DMS153 treated with DMSO at 0.1 percent for 48 hours (cell line): Measurements from ENCODE around the gene GRIK2.
"Not testable (repeated sequence)": the region's sequence is repeated elsewhere in the genome, so short reads cannot be mapped to it uniquely, and the experiment has no call there.

Experiments
- DNase-seq: peaks from one replicate; lab custom pipeline; 2025; ENCODE audit not compliant: unreplicated experiment; lab: John Stamatoyannopoulos, UW

The GRIK2 gene

DNA sequence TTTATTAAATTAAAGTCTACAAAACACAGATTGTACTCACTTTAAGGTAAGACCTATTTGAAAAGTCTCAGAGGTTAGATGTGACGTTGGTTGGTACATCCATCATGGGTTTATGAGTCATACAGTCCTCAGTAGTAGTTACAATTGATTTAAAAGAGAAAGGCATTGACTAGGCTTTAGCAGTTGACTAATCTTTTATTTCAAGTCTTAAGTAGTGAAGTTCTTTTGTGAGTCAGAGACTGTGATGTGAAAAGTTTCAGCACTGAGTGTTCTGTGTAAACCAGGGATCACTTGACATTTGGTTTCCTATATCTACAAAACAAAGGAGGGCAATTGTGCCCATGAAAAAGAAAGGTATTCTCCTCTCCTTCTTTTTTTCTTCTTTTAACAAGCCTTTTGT, 221.3 kb downstream of the GRIK2 start:
- no peak for DNase-seq

DNA sequence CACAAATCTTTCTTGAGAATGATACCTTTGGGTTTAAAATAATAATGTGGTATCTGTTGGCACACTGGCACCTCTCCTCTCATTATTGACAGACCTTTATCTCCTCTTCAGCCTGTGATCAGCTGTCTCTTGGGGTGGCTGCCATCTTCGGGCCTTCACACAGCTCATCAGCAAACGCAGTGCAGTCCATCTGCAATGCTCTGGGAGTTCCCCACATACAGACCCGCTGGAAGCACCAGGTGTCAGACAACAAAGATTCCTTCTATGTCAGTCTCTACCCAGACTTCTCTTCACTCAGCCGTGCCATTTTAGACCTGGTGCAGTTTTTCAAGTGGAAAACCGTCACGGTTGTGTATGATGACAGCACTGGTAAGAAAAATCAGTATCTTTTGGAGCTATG, 232.8 kb downstream of the GRIK2 start:
- DNase-seq, result no peak

DNA sequence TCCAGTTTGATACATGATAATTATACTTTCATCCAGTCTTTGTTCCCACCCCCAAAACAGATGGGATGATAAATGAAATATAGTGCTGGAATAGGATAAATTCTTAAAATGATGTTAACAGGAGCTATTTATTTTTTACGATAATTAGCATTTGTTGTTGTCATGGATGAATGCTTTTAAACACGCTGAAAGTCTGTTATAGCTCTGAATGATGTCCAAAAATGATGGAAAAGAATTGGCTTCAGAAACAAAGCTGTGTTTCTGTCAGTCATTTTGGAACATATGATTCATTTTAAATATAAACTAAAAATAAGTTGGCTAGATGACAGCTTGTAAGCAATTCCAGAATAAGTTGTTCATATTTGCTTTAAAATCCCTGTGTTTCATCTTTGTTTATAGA, 237.4 kb downstream of the GRIK2 start:
- no peak for DNase-seq

DNA sequence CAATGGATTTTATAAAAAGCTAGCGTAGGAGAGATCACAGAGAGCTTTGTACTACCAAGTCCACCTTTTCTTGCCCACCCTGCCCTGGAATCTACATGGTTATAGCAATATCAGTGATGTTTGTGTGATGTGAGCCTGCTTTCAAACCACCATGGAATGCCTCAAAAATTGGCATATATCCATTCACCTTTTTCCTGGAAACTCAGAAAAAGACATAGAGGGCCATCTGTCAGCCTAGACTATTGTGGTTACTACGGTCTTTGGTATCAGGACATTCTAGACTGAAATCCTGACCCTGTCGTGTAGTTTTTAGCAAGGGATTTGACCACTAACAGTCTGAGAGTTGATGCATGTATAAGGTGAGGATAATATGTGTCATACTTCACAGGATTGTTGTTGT, 239.6 kb downstream of the GRIK2 start:
- no peak for DNase-seq

DNA sequence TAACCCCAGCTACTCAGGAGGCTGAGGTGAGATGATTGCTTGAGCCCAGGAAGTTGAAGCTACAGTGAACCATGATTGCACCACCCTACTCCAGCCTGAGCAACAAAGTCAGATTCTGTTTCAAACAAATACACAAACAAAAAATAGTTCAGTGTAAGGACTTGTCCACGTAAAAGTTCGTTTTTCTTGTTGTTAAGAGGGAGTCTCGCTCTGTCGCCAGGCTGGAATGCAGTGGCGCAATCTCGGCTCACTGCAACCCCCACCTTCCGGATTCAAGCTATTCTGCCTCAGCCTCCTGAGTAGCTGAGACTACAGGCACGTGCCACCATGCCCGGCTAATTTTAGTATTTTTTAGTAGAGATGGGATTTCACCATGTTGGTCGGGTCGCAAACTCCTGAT, 245.4 kb downstream of the GRIK2 start:
- not testable (repeated sequence) for DNase-seq

DNA sequence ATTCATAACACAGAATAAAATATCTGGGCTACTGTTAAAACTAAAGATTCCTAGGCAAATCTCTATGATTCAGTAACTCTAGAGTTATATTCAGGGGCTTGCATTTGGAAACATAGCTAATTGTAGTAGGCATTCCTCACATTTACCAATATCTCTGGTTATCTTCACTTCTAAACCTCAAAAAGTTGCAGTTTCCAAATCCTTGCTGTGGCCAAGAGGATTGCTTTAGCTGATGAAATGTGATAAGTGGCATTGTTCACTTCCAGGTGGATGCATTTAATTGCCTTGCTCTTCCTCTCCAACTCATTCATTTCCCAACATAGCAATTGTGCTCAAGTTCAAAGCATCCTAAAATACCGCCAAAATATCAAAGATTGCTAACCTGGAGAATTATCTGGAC, 246.6 kb downstream of the GRIK2 start:
- DNase-seq, result no peak

DNA sequence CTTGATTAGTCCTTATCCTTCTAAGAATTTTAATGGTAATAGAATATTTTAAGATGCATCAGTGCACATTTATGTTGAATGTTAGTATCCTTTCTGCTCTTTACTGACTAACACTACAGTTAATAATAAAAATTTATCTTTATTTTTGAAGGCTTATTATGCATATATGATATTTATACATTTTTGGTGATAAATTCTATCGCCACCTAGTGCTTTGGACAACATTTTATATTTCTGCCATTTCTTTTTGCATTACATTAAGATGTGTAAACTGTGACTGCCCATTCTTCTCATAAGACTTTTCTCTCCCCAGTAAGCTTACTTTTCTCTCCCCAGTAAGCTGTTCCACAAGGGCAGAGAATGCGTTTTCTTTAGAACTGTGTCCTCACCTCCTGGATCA, 252.3 kb downstream of the GRIK2 start:
- no peak for DNase-seq

DNA sequence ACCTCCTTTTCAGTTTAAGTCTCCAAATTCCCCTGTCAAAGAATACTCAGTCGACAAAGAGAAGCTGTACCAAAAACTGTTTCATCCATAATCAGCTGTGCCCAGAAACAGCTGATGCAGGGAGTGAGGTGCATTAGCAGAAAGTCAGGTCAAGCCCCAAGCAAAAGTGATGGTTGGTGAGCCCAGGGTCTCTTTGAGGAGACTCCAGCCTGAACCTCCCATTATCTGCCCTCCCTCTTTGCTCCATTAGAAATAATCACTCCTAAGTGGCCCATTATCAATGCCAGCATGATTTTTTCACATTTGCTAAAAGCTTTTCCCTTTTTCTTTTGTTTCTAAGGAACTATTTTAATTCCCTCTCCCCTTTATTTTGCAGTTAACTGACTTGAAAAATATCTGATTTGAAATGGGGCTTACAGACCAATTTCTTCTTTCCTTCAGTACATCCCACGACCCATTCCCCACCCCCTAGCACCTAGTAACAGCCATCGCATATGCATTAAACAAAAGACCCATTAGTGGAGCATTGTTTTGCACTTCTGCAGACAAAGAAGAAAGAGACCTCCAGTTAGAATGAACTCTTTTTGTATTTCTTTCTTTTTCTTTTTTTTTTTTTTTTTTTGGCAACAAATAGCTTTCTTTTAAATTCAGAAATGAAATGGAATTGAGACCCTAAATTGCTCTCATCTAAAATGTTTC, 257.0 kb downstream of the GRIK2 start:
- DNase-seq, result no peak

DNA sequence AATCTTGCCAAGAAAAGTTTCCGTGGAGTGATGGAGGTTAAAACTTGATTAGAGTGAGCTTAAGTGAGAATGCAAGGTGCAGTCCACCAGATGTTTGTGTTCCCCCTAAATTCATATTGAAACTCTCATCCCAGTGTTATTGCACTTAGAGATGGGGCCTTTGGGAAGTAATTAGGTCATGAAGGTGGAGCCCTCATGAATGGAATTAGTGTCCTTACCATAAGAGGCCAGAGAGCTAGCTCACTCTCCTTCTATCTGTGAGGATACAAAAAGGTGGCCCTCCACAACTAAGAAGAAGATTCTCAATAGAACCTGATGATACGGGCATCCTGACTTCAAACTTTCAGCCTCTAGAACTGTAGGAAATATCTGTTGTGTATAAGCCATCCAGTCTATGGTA, 258.6 kb downstream of the GRIK2 start:
- no peak for DNase-seq

DNA sequence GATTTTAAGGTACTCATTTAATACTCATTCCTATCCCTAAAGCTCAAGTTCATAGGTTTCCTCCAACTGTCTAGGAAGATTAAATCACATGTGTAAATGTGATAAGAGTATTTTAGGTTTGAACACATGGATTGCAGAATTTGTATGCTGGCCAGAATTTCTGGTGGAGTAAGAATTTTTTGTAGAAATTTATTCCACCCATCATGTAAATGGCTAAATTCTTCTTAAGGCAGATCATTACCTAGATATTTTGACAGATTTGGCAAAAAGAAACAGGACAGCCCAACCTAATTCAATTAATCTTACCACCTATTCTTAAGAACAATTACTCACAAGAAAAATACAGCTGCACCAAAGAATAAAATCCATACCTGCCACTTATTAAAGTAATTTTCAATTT, 261.6 kb downstream of the GRIK2 start:
- DNase-seq, result no peak

DNA sequence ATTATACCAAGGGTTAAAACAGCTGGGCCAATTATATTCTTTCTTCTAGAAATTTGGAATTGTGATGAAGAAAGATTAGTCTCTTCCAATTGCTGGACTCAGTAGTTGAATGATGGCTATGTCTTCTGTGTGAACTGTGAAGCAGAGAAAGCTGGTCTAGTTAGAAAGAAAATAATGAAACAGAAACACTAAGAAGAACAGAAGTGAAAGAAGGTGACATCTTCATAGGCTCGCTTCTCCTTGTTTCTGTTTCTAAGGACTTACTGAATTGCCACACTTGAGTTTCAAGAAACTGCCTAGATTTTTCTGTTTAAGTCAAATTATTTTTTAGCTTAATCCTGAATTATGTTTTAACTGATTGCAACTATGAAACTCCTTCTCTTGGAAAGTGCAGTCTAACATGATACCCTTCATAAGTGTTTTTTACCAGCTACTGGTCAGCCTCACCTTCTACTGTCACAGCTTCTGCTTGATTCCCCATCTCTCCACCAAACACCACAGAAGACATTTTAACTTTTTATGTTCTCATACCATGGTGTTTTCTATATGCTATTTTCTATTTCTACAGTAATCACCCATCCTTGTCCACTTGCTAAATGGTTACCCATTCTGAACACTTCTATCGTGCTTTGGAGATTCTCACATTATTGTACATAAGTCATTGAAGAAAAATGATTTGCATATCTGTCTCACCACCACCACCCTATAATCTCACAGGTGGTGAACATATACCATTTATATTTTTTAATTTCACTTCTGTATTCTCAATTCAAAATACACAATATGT, 268.8 kb downstream of the GRIK2 start:
- DNase-seq, result no peak

DNA sequence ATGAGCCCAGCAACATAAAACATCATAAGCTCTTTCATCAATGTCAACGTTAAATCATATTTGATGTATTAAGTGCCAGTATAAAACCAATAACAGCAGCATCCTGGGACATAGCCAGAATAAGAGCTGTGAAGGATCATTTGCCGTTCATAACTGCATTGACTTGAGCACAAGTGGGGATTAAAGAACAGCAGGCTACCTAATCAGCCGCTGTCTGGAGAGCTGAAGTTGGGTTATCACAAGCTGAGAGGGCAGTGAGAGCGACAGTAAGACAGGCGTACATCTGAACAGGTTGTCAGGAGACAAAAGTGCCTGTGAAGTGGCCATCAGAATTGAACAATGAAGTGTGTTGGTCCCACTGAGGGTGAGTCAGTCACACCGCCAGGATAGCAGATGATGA, 269.6 kb downstream of the GRIK2 start:
- DNase-seq, result no peak

DNA sequence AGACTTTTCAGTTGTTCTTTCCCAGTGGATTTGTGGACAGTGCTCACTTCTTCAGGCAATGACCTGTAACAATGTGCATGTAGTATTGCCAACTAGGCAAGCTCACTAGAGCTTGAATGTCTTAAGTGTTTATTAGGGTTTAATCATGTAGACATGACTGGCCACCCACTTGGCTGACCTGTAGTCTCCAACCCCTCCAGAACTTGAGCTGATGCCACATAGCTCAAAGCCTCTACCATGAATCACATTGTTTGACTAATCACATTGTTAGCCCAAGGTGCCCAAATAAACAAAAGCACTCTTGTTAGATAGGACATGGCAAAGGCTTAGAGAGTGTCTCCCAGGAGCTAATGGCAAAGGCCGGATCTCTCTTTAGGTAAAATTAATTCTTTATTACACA, 272.7 kb downstream of the GRIK2 start:
- DNase-seq, result no peak

DNA sequence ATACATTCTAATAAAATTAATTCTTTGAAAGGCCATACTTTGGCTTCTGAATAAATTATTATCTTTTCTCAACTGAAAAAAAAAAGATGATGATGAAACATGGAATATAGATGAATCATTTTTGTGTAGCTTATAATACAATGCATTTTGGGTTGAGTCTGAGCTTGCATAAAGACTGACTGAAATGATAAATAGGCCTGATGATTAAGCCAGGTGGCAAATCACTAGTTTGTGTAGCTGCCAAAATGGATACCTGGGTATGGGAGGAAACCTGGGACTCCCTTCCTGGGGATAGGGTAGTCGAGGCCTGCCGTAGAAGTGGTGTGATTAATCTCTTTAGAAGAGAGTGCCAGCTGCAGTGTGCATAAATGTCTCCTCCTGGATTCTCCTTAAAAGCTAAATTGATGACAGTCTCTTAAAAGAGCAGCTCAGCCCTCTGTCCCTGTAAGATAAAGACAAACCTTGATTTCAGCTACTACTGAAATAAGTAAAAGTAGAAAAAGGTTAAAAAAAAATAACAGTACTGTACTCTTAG, 275.1 kb downstream of the GRIK2 start:
- no peak for DNase-seq

DNA sequence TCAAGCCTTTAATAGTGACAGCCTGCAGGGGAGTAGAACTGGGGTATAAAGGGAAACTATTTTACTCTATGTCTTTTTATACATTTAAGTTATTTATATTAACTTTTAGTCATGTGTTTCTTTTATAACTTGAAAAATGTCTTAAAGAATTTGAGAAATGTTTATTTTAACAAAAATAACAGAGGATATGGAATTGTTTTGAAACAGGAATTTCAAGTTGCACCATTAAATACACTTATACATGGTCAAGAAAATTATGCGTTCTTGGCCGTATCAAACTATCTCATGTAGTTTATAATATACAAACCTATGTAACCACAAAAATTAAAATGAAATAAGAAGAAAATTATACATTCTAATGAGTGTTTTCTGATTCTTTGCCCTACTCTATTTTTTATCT, 282.7 kb downstream of the GRIK2 start:
- no peak for DNase-seq

DNA sequence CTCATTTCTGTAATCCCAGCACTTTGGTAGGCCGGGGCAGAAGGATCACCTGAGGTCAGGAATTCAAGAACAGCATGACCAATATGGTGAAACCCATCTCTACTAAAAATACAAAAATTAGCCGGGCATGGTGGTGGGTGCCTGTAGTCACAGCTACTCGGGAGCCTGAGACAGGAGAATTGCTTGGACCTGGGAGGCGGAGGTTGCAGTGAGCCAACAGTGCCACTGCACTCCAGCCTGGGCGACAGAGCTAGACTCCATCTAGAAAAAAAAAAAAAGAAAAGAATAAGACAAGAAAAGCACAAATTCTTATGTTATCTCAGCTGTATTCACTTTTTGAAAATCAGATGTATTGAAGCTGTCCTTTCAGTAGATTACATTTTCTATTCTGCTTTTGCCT, 289.4 kb downstream of the GRIK2 start:
- no peak for DNase-seq

DNA sequence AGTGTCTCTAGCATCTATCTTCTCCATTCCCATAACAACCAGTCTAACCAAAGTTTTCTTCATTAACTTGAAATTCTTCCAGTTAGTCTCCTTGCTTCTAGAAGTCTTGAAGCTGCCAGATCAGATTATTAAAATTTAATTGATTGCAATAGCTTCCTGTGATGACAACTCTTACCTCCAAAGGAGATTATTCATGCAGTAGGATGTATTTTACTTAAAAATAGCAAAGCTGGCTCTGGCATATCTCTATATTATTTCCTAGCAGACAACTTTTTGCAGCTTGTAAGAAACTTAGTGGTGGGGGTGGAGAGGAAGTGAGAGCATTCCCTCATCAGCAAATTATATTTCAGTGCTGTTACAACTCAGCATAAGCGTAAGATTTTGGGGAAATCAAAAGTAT, 290.4 kb downstream of the GRIK2 start:
- no peak for DNase-seq

DNA sequence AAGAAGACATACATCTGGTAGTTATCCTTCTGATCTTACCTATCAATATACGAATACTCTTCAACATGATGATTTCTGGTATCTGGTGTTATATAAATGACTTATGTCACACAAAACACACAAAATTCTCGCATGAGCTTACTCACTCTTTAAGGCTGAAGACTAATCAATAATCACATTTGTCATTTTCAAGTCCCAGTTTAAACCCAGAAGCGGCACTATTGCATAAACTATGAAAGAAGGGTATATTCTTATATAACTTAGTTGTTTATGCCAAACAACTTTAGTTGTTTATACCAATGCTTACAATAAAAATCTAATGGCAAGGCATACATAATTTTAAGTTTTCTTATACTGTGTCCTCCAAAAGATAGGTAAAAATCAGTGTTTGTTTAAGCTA, 293.1 kb downstream of the GRIK2 start:
- no peak for DNase-seq

DNA sequence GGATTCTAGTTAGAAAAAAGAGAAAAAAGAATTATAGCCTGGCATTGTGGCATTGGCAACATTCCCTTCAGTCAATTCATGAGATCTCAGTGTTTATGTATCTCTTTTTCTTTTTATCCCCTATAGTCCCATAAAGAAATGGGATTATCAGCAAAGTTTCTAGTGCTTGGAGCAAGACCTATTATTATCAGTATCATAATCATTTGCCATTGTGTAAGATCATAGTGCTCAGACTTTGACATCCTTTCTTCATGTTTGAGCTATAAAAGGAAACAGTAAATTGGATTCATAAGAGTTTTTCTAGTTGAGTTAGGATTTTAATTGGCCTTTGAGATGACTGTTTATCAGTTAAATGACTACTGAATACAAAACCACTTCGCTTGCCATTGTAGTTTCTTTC, 295.6 kb downstream of the GRIK2 start:
- DNase-seq, result no peak

DNA sequence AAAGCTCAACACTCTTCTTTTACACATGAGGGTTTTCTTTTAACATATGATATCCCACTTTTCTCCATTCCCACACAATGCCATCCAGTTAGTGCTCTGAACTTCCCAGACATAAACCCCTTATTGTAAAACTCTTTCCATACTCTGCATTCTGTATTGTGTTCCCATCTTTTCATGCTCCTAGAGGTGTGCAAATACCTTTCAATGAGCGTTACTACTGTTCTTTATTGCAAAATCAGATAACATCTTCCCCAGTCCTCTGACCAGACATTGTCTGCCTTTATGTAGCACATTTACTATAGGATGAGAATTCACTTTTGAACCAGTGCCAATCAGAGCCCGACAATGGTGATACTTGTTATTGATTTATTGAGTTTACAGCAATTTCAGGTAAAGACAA, 296.2 kb downstream of the GRIK2 start:
- no peak for DNase-seq

DNA sequence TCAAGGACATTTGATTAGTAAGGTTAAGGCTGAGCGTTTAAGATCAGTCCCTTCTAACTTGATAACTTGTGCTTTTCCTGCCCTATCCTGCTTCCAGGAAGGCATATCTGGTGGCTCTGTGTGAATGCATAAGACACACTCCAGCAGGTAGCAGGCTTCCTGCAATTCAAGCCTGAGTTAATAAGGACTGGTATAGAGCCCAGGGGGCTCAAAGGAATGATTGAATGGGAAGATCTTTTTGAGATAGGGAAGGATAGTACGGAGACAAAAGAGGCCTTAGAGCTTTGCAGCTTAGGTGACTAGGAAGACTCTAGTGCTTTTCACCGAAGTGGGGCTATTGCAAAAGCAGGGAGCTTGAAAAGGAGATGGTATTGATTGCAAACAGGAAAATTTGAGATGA, 307.1 kb downstream of the GRIK2 start:
- no peak for DNase-seq

DNA sequence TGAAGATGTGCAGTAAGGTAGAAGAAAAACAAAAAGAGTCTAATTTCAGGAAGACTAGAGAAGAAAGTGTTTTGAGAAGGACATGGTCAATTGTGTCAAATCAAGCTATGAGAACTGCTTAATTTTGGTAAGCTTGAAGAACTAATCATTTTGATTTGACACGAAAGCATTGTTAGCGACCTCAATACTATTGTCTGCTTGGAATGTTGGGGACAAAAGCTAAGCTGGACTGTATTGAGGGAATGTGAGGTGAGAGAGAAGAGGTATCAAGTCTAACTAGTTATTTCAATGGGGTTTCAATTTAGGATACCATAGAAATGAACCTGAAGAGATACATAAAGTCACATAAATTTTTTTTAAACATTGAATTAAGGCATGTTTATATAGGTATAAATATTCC, 309.8 kb downstream of the GRIK2 start:
- DNase-seq, result no peak

DNA sequence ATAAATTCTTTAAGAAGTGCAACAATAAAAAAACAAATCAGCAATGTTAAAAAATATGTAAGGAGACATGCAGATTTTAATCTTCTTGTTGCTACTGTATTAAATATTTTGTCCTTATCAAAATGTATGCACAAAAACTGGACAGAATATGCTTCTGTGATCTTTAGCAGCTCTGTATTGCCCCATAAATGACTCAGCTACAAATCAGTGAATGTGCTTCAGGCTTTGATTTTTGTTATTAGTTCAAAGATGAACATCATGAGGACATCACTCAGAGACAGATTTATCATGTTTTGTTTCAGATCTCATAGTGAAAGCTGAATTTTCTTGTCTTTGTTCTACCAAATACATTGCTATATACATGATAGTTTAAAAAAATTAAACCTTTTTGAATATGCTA, 312.4 kb downstream of the GRIK2 start:
- DNase-seq, result no peak
